GM12878 (cell line): Measurements from ENCODE around the gene HCAR1. TPM values are rescaled to one million over a fixed set of nuclear protein-coding genes. Genes with fewer than 3 reads are reported as not detected.

Source experiments
- ATF7 ChIP-seq: fragments of 450-650 bp; IDR thresholded peaks from 2 replicates; pipeline ENCODE4 v1.6.1; 2016; ENCODE audit warnings: low read depth, mild to moderate bottlenecking
- CEBPB ChIP-seq, 2 experiments: fragments of 150-350 bp in 1 of 2; IDR thresholded peaks; 2 replicates each; pipeline ENCODE4 v1.6.1; 2012 to 2014; ENCODE audit warnings: low read depth in 2 of 2, low read length in 2 of 2, borderline replicate concordance in 1 of 2, inconsistent platforms in 1 of 2
- GABPA ChIP-seq: IDR thresholded peaks from 2 replicates; pipeline ENCODE4 v1.6.1; 2014; ENCODE audit warnings: antibody characterized with exemption, low read depth, mild to moderate bottlenecking, inconsistent platforms
- IRF4 ChIP-seq: IDR thresholded peaks from 2 replicates; pipeline ENCODE4 v1.6.1; 2011; ENCODE audit warnings: low read depth, low read length
- MLLT1 ChIP-seq: fragments of 450-650 bp; IDR thresholded peaks from 2 replicates; pipeline ENCODE4 v1.6.1; 2016; ENCODE audit warnings: mild to moderate bottlenecking
- MTA2 ChIP-seq: fragments of 450-650 bp; IDR thresholded peaks from 2 replicates; pipeline ENCODE4 v1.6.1; 2016; ENCODE audit warnings: low read depth, mild to moderate bottlenecking, moderate library complexity
- NFXL1 ChIP-seq: fragments of 450-650 bp; IDR thresholded peaks from 2 replicates; pipeline ENCODE4 v1.6.1; 2017; ENCODE audit warnings: antibody characterized with exemption, mild to moderate bottlenecking, borderline replicate concordance
- NR2C1 ChIP-seq: fragments of 450-650 bp; IDR thresholded peaks from 2 replicates; pipeline ENCODE4 v1.6.1; 2017; ENCODE audit warnings: antibody characterized with exemption, mild to moderate bottlenecking, moderate library complexity
- POLR2AphosphoS5 ChIP-seq: IDR thresholded peaks from 2 replicates; pipeline ENCODE4 v1.6.1; 2011; ENCODE audit warnings: mild to moderate bottlenecking, low read length, inconsistent platforms
- RB1 ChIP-seq: fragments of 450-650 bp; formaldehyde crosslinking; IDR thresholded peaks from 2 replicates; pipeline ENCODE4 v1.6.1; 2017; ENCODE audit warnings: mild to moderate bottlenecking, borderline replicate concordance
- REST ChIP-seq: IDR thresholded peaks from 2 replicates; pipeline ENCODE4 v1.6.1; 2012; ENCODE audit warnings: mild to moderate bottlenecking, low read depth, low read length
- SMAD1 ChIP-seq: fragments of 450-650 bp; IDR thresholded peaks from 2 replicates; pipeline ENCODE4 v1.6.1; 2018; ENCODE audit warnings: mild to moderate bottlenecking, low read depth; ENCODE audit not compliant: partially characterized antibody
- SREBF2 ChIP-seq: IDR thresholded peaks from 2 replicates; pipeline ENCODE4 v1.6.1; 2012; ENCODE audit warnings: mild to moderate bottlenecking, low read length
- SRF ChIP-seq, 2 experiments: IDR thresholded peaks; 2 replicates each; pipeline ENCODE4 v1.6.1; 2011; ENCODE audit warnings: low read depth in 2 of 2, low read length in 2 of 2, mild to moderate bottlenecking in 1 of 2, moderate library complexity in 1 of 2
- TARDBP ChIP-seq: IDR thresholded peaks from 2 replicates; pipeline ENCODE4 v1.6.1; 2016; ENCODE audit warnings: borderline replicate concordance
- TCF12 ChIP-seq: IDR thresholded peaks from 2 replicates; pipeline ENCODE4 v1.6.1; 2011; ENCODE audit warnings: low read depth, mild to moderate bottlenecking, low read length
- USF2 ChIP-seq: IDR thresholded peaks from 2 replicates; pipeline ENCODE4 v1.6.1; 2011; ENCODE audit warnings: low read depth, low read length, improper control_type of control experiment, borderline replicate concordance
- WRNIP1 ChIP-seq: IDR thresholded peaks from 2 replicates; pipeline ENCODE4 v1.6.1; 2011; ENCODE audit warnings: low read depth, low read length, improper control_type of control experiment, borderline replicate concordance
- ZBTB11 ChIP-seq: fragments of 450-650 bp; formaldehyde crosslinking; IDR thresholded peaks from 2 replicates; pipeline ENCODE4 v1.5.0; 2022; ENCODE audit warnings: mild to moderate bottlenecking, missing genetic modification characterization
- ZNF207 ChIP-seq: fragments of 450-650 bp; IDR thresholded peaks from 2 replicates; pipeline ENCODE4 v1.6.1; 2014; ENCODE audit warnings: antibody characterized with exemption, mild to moderate bottlenecking, borderline replicate concordance
- ZNF622 ChIP-seq: fragments of 450-650 bp; IDR thresholded peaks from 2 replicates; pipeline ENCODE4 v1.6.1; 2017; ENCODE audit warnings: mild to moderate bottlenecking, inconsistent platforms
- polyA plus RNA-seq, 11 experiments: library from polyadenylated mRNA; depleted of rRNA in 4 of 11; unstranded in 6 of 11; stranded (reverse) in 5 of 11; fragments of >200 nt; fragmentation: Nextera tagmentation in 4 of 11; fragmentation: Illumina TruSeq in 1 of 11; extraction: Ambion mirVana in 4 of 11; extraction: Trizol in 1 of 11; gene quantifications; 1 replicate in 1 of 11; 2 replicates in 10 of 11; pipeline versions ENCODE4 v1.2.1 to v1.2.3, GENCODE V29; 2011 to 2016; ENCODE audit warnings: inconsistent platforms in 2 of 11, missing spikeins in 2 of 11, low read depth in 1 of 11
- total RNA-seq, 4 experiments: library from RNA; depleted of rRNA in 3 of 4; stranded (reverse); fragments of >200 nt in 3 of 4; fragmentation: Illumina TruSeq in 1 of 4; extraction: Trizol in 1 of 4; gene quantifications; 2 replicates each; pipeline versions ENCODE4 v1.2.1 to v1.2.3, GENCODE V29; 2013 to 2021

Gene HCAR1
- total and polyA plus RNA-seq, 10 of the 15 experiments (the other 5 are each of a cell fraction or from before 2014, with no cell fraction given), result 0.01 to 0.05 (median 0.04) TPM; not detected in 7

- TF ChIP-seq NFXL1 (no peak), ZNF207 (no peak; the same call in 1 of the 2 replicates), GABPA (no peak), MTA2 (no peak), SMAD1 (no peak), RB1 (peak; percentile 71; the same call in 1 of the 2 replicates), TARDBP (peak; percentile 10; the same call in 1 of the 2 replicates), USF2 (peak; percentile 16), SREBF2 (no peak), REST (no peak), NR2C1 (no peak; the same call in 1 of the 2 replicates), ZBTB11 (no peak), ATF7 (no peak), ZNF622 (no peak), SRF (IDR thresholded peaks at IDR 0.05; ENCODE audit: low read depth in 2 of 2, low read length in 2 of 2) (0 out of 4 replicates have a peak, but pooled peaks of 1 of the 2 experiments have one; percentile 6), POLR2AphosphoS5 (peak; percentile 89), WRNIP1 (no peak), CEBPB (IDR thresholded peaks at IDR 0.05; ENCODE audit: borderline replicate concordance in 1 of 2, low read depth in 2 of 2, low read length in 2 of 2) (peak in 1 of 2 experiments; percentile 26; a peak in 1 of 4 replicates), MLLT1 (0 out of 2 replicates have a peak, but pooled peaks have one; percentile 50), TCF12 (no peak), IRF4 (peak; percentile 58; the same call in 1 of the 2 replicates)
Measured at GRCh38 chr12:122752464-122753318, 22.0 kb upstream of the HCAR1 start, which contains the start of gene DENR (continued).
